HEK293T (cell line): ENCODE measurements around the gene FAM98C.

Experiments
- CTCF ChIA-PET: fragments of 350-600 bp; formaldehyde crosslinking; extraction: SDS; loops from one replicate; lab custom pipeline; 2021; ENCODE audit warnings: antibody characterized with exemption, inconsistent platforms; lab: Yijun Ruan, JAX
- POLR2A ChIA-PET: fragments of 350-600 bp; formaldehyde crosslinking; extraction: SDS; loops from one replicate; lab custom pipeline; 2020; ENCODE audit warnings: antibody characterized with exemption, inconsistent platforms; lab: Yijun Ruan, JAX
- DNase-seq: peaks from one replicate; pipeline ENCODE4 v3.0.0; 2012; ENCODE audit warnings: mixed read lengths; ENCODE audit errors: extremely low spot score
- ARNT ChIP-seq: fragments of 450-650 bp; IDR thresholded peaks from 2 replicates; pipeline ENCODE4 v1.6.1; 2017; ENCODE audit warnings: mild to moderate bottlenecking
- BHLHE40 ChIP-seq: fragments of 450-650 bp; IDR thresholded peaks from 2 replicates; pipeline ENCODE4 v1.6.1; 2016; ENCODE audit warnings: mild to moderate bottlenecking, moderate library complexity, borderline replicate concordance
- CTBP1 ChIP-seq: fragments of 450-650 bp; IDR thresholded peaks from 2 replicates; pipeline ENCODE4 v1.6.1; 2016; ENCODE audit warnings: borderline replicate concordance
- ELF4 ChIP-seq: fragments of 450-650 bp; IDR thresholded peaks from 2 replicates; pipeline ENCODE4 v1.6.1; 2017; ENCODE audit warnings: antibody characterized with exemption
- FOXA1 ChIP-seq: fragments of 450-650 bp; IDR thresholded peaks from 2 replicates; pipeline ENCODE4 v1.6.1; 2016; ENCODE audit warnings: mild to moderate bottlenecking
- FOXK2 ChIP-seq: fragments of 450-650 bp; IDR thresholded peaks from 2 replicates; pipeline ENCODE4 v1.6.1; 2016; ENCODE audit warnings: mild to moderate bottlenecking
- FOXM1 ChIP-seq: fragments of 450-650 bp; IDR thresholded peaks from 2 replicates; pipeline ENCODE4 v1.6.1; 2017; ENCODE audit warnings: mild to moderate bottlenecking, borderline replicate concordance
- HDGF ChIP-seq: fragments of 450-650 bp; IDR thresholded peaks from 2 replicates; pipeline ENCODE4 v1.6.1; 2017; ENCODE audit warnings: antibody characterized with exemption, borderline replicate concordance
- L3MBTL2 ChIP-seq: fragments of 450-650 bp; conservative IDR thresholded peaks from 2 replicates; pipeline ENCODE4 v1.6.1; 2016; ENCODE audit warnings: mild to moderate bottlenecking
- LEF1 ChIP-seq: fragments of 450-650 bp; IDR thresholded peaks from 2 replicates; pipeline ENCODE4 v1.6.1; 2017; ENCODE audit warnings: mild to moderate bottlenecking, borderline replicate concordance
- NFRKB ChIP-seq: fragments of 450-650 bp; IDR thresholded peaks from 2 replicates; pipeline ENCODE4 v1.6.1; 2016; ENCODE audit warnings: mild to moderate bottlenecking, moderate library complexity
- SP1 ChIP-seq: fragments of 450-650 bp; IDR thresholded peaks from 2 replicates; pipeline ENCODE4 v1.6.1; 2017
- SUZ12 ChIP-seq: fragments of 450-650 bp; IDR thresholded peaks from 2 replicates; pipeline ENCODE4 v1.6.1; 2016; ENCODE audit warnings: mild to moderate bottlenecking
- TARDBP ChIP-seq: fragments of 450-650 bp; IDR thresholded peaks from 2 replicates; pipeline ENCODE4 v1.6.1; 2016
- ZNF384 ChIP-seq: fragments of 450-650 bp; IDR thresholded peaks from 2 replicates; pipeline ENCODE4 v1.6.1; 2016
- TF ChIP-seq, protein P1 (sequence below): fragments of 450-650 bp; IDR thresholded peaks from 2 replicates; pipeline ENCODE4 v1.6.1; 2016

Gene FAM98C

GRCh38 chr19:38375748-38376147, 27.1 kb upstream of the FAM98C start:
- TF ChIP-seq FOXM1 (no peak), FOXK2 (no peak), BHLHE40 (no peak), SUZ12 (no peak), ZNF384 (no peak), HDGF (no peak), L3MBTL2 (no peak)
- TF ChIP-seq, protein P1, sequence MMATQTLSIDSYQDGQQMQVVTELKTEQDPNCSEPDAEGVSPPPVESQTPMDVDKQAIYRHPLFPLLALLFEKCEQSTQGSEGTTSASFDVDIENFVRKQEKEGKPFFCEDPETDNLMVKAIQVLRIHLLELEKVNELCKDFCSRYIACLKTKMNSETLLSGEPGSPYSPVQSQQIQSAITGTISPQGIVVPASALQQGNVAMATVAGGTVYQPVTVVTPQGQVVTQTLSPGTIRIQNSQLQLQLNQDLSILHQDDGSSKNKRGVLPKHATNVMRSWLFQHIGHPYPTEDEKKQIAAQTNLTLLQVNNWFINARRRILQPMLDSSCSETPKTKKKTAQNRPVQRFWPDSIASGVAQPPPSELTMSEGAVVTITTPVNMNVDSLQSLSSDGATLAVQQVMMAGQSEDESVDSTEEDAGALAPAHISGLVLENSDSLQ = no peak
- ChIA-PET POLR2A (interaction anchor here (0.8 to 2.2 kb wide), 4 partner anchors 12 to 243 kb away, joined by 3 to 7 read pairs (median 4); partner anchors contain the start of genes CATSPERG, EIF3K and GGN), CTCF (interaction anchor here (0.7 kb wide), 1 partner anchor 8 kb away, joined by 3 read pairs; no protein-coding TSS in a partner anchor)
- DNase-seq = no peak

DNA sequence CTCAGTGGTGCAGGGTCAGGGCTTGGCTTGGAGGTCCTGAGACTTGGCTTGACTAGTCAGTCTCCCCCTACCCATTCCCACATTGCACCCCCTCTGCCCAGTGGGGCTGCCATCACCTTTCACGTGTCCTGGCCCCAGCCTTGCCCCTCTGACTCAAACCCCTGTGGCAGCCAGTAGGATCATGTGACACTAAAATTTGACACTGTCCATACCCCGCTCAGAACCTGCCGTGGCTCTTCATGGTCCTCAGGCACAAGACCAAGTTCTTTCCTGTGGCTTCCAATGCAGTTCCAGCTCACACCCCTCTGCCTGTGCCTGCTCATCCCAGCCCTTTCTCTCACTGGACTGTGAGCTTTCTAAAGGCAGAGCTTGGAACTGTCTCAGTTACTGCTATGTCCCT, 26.3 kb upstream of the FAM98C start:
- DNase-seq = no peak
- TF ChIP-seq FOXM1 = no peak
- no peak for TF ChIP-seq SP1
- TF ChIP-seq, protein P1 = no peak
- TF ChIP-seq HDGF = no peak
- no peak for TF ChIP-seq SUZ12
- TF ChIP-seq L3MBTL2 = no peak
- no peak for TF ChIP-seq ELF4
- TF ChIP-seq NFRKB = no peak
- no peak for TF ChIP-seq ZNF384
- no peak for TF ChIP-seq LEF1
- TF ChIP-seq BHLHE40 = no peak
- CTCF ChIA-PET = no interaction called here
- POLR2A ChIA-PET = interaction anchor here (1.0 to 1.4 kb wide), 2 partner anchors 11 to 41 kb away, joined by 3 to 4 read pairs; partner anchors contain the start of genes CATSPERG and GGN

GRCh38 chr19:38377052-38377451, 25.8 kb upstream of the FAM98C start:
- CTCF ChIA-PET = no interaction called here
- no peak for TF ChIP-seq NFRKB
- TF ChIP-seq HDGF = no peak
- no peak for TF ChIP-seq CTBP1
- TF ChIP-seq FOXM1 = no peak
- no peak for TF ChIP-seq SP1
- TF ChIP-seq BHLHE40 = no peak
- TF ChIP-seq FOXK2 = no peak
- no peak for TF ChIP-seq L3MBTL2
- no peak for TF ChIP-seq SUZ12
- TF ChIP-seq, protein P1 = no peak
- TF ChIP-seq ZNF384 = no peak
- TF ChIP-seq LEF1 = no peak
- TF ChIP-seq ELF4 = no peak
- TF ChIP-seq TARDBP = no peak
- no peak for DNase-seq
- POLR2A ChIA-PET = no interaction called here

GRCh38 chr19:38378866-38379265, 24.0 kb upstream of the FAM98C start:
- TF ChIP-seq BHLHE40 (no peak), TARDBP (no peak), SUZ12 (no peak), CTBP1 (no peak), ZNF384 (no peak), ARNT (no peak), SP1 (no peak), NFRKB (no peak), HDGF (no peak), LEF1 (no peak), ELF4 (no peak), FOXK2 (no peak), FOXM1 (no peak), FOXA1 (no peak), L3MBTL2 (no peak)
- TF ChIP-seq, protein P1 = no peak
- DNase-seq = no peak
- ChIA-PET POLR2A (no interaction called here), CTCF (no interaction called here)

GRCh38 chr19:38381138-38381537, 21.8 kb upstream of the FAM98C start:
- POLR2A ChIA-PET = no interaction called here
- no peak for TF ChIP-seq SUZ12
- TF ChIP-seq LEF1 = no peak
- TF ChIP-seq ZNF384 = no peak
- TF ChIP-seq TARDBP = no peak
- TF ChIP-seq FOXA1 = no peak
- no peak for TF ChIP-seq ARNT
- no peak for TF ChIP-seq FOXK2
- DNase-seq = no peak
- CTCF ChIA-PET = no interaction called here

DNA sequence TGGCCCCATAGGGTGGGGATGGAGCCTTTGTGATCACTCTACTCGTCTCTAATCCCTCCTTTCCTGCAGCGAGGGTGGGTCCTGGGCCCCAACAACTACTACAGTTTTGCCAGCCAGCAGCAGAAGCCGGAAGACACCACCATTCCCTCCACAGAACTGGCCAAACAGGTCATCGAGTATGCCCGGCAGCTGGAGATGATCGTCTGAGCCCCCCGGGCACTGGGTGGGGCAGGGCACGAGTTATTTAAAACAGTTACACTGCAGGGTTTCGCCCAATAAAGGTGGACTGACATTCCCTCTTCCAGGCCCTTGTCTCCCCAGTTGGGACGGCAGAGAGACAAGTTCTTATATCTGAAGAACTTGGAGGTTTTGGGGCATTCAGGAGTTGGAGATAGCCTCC, 19.7 kb upstream of the FAM98C start:
- no peak for DNase-seq
- ChIA-PET CTCF (no interaction called here), POLR2A (interaction anchor here (2.5 kb wide), 1 partner anchor 9 kb away, joined by 12 read pairs; the partner anchor contains the start of gene PSMD8)
- TF ChIP-seq BHLHE40 (no peak), HDGF (no peak), FOXM1 (no peak), LEF1 (no peak), ARNT (no peak), NFRKB (no peak), CTBP1 (no peak), FOXK2 (no peak), L3MBTL2 (no peak), SP1 (no peak), ZNF384 (no peak), TARDBP (no peak), ELF4 (no peak), FOXA1 (no peak), SUZ12 (no peak)
- TF ChIP-seq, protein P1 = no peak
